ENCODE results near the gene STK4. TPM values are rescaled to one million over a fixed set of nuclear protein-coding genes. Genes with fewer than 3 reads are reported as not detected.

Gene STK4
- total RNA-seq, 2 experiments from 2014 or later, result 110 to 116 TPM

GRCh38 chr20:45049904-45050471 lies 83.7 kb downstream of the STK4 start:
- no peaks in the 10 kb centered on the region for H3K9me3 Mint-ChIP-seq
- peaks cover 17% of the 10 kb centered on the region for H3K36me3 Mint-ChIP-seq (ENCODE audit: low read depth)
- intact Hi-C loops (cut with micrococcal nuclease), result no loop called here
- no peaks in the 10 kb centered on the region for H3K27me3 Mint-ChIP-seq (ENCODE audit: low read depth)
- peak; percentile 58 for DNase-seq
- CTCF ChIA-PET, result interaction anchor here (0.6 to 7.1 kb wide), 10 partner anchors 11 to 243 kb away, joined by 3 to 45 read pairs (median 4); partner anchors contain the start of gene STK4
- peak overlapping the region; percentile 67 for H3K27ac Mint-ChIP-seq
- H3K4me3 Mint-ChIP-seq, result peak overlapping the region; percentile 0
- H3K4me1 Mint-ChIP-seq (ENCODE audit: low read depth), result peaks cover 71% of the 10 kb centered on the region

GRCh38 chr20:45051204-45052060 lies 85.1 kb downstream of the STK4 start:
- H3K9me3 Mint-ChIP-seq, result no peaks in the 10 kb centered on the region
- H3K27ac Mint-ChIP-seq, result peak overlapping the region; percentile 0
- intact Hi-C loops (cut with micrococcal nuclease), result loop anchor here (1.0 kb wide), 1 partner anchor 10 kb away; no protein-coding TSS in a partner anchor
- peaks cover 26% of the 10 kb centered on the region for H3K36me3 Mint-ChIP-seq (ENCODE audit: low read depth)
- no peak overlapping the region for H3K4me3 Mint-ChIP-seq
- CTCF ChIA-PET, result interaction anchor here (0.9 to 7.1 kb wide), 5 partner anchors 7 to 241 kb away, joined by 3 to 45 read pairs (median 10); no protein-coding TSS in a partner anchor
- no peak for DNase-seq
- no peaks in the 10 kb centered on the region for H3K27me3 Mint-ChIP-seq (ENCODE audit: low read depth)
- peaks cover 81% of the 10 kb centered on the region for H3K4me1 Mint-ChIP-seq (ENCODE audit: low read depth)

DNA sequence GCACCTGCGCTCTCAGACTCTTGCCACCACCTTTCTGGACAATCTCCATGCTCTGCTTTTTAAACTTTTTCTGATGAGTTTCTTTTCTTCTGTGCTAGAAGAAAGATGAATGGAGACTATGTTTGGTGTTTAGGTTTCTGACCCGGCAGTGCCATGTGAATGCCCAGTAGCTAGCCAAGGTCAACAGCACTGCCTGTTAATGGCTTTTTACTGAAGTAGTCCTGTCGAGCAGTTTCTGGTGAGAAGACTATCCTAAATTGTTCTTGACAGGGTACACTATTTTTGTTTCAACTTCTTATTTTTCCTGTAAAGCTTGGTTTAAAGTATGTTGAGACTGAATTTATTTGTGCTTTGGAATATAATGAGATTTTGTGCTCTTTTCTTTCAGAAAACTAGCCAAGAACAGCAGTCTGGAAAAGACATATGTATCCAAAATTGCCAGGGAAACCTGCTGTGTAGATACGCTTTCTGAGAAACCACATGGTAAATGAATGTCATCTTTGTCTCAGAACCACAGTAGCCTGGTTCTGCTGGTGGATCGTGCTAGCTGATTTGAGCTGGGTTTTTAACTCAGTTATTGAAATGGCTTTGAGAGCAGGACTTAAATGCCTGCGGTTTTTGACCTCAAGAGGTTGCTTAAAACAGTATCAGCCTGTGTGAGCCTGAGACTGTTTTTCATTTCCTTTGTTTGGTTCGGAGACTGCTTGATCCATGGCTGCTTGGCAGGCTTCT lies 86.6 kb downstream of the STK4 start:
- no peak overlapping the region for H3K4me3 Mint-ChIP-seq
- H3K27me3 Mint-ChIP-seq (ENCODE audit: low read depth), result no peaks in the 10 kb centered on the region
- H3K36me3 Mint-ChIP-seq (ENCODE audit: low read depth), result peaks cover 26% of the 10 kb centered on the region
- peak overlapping the region; percentile 80 for H3K27ac Mint-ChIP-seq
- intact Hi-C loops (cut with micrococcal nuclease), result no loop called here
- no peaks in the 10 kb centered on the region for H3K9me3 Mint-ChIP-seq
- CTCF ChIA-PET, result interaction anchor here (0.6 to 7.1 kb wide), 5 partner anchors 9 to 238 kb away, joined by 3 to 45 read pairs (median 4); no protein-coding TSS in a partner anchor
- peak; percentile 20 for DNase-seq
- peaks cover 80% of the 10 kb centered on the region for H3K4me1 Mint-ChIP-seq (ENCODE audit: low read depth)

GRCh38 chr20:45053430-45054351 lies 87.4 kb downstream of the STK4 start:
- intact Hi-C loops (cut with micrococcal nuclease), result no loop called here
- CTCF ChIA-PET, result interaction anchor here (0.6 to 7.1 kb wide), 8 partner anchors 9 to 237 kb away, joined by 3 to 45 read pairs (median 5); no protein-coding TSS in a partner anchor
- Mint-ChIP-seq H3K4me3 (no peak overlapping the region), H3K27me3 (ENCODE audit: low read depth) (no peaks in the 10 kb centered on the region), H3K9me3 (no peaks in the 10 kb centered on the region), H3K36me3 (ENCODE audit: low read depth) (peaks cover 26% of the 10 kb centered on the region), H3K27ac (peak overlapping the region; percentile 80), H3K4me1 (ENCODE audit: low read depth) (peaks cover 80% of the 10 kb centered on the region)
- DNase-seq, result no peak

GRCh38 chr20:45055056-45055455 lies 88.7 kb downstream of the STK4 start:
- CTCF ChIA-PET, result interaction anchor here (0.6 to 3.1 kb wide), 6 partner anchors 10 to 839 kb away, joined by 3 to 11 read pairs (median 4); no protein-coding TSS in a partner anchor
- Mint-ChIP-seq H3K4me3 (no peak overlapping the region), H3K36me3 (ENCODE audit: low read depth) (peaks cover 27% of the 10 kb centered on the region), H3K4me1 (ENCODE audit: low read depth) (peaks cover 77% of the 10 kb centered on the region), H3K27ac (peak overlapping the region; percentile 48), H3K9me3 (no peaks in the 10 kb centered on the region), H3K27me3 (ENCODE audit: low read depth) (no peaks in the 10 kb centered on the region)
- no peak for DNase-seq
- intact Hi-C loops (cut with micrococcal nuclease), result no loop called here

- intact Hi-C loops (cut with micrococcal nuclease), result no loop called here
- Mint-ChIP-seq H3K4me3 (no peak overlapping the region), H3K27ac (no peak overlapping the region), H3K4me1 (ENCODE audit: low read depth) (peaks cover 83% of the 10 kb centered on the region), H3K27me3 (ENCODE audit: low read depth) (no peaks in the 10 kb centered on the region), H3K9me3 (no peaks in the 10 kb centered on the region), H3K36me3 (ENCODE audit: low read depth) (peaks cover 24% of the 10 kb centered on the region)
- DNase-seq, result no peak
- CTCF ChIA-PET, result interaction anchor here (1.0 to 3.1 kb wide), 3 partner anchors 12 to 42 kb away, joined by 3 to 11 read pairs (median 3); no protein-coding TSS in a partner anchor
Measured at GRCh38 chr20:45056473-45057173, 90.3 kb downstream of the STK4 start.

DNA sequence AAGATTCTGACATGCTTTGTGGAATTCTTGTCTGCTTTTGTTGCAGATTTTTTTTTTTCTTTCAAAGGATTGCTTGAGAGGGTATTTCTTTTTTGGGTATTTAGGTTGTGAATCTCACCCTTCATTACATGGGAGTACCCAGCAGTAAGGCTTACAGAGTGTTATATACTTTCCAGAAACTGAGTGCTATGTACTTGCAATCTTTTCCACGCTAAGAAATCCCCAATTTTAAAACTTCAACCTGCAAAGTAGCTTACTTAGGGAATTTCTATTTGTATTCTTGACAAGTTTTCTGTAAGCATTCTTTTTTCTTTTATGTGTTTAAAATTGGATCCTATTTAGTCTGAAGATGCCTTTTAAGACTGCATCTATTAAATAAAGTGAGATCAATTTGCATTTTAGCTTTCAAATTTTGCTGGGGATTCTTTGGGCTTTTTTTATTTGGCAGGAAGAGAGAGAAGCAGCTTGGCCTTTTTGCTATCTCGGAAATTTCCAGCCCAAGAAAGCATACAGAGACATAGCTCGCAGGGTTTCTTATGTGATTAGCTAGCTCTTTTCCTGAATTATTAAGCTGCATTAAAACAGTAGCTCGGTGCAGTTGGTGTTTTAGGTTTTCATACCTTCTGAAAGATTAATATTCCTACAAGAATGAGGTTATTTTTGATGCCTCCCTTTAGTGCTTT lies 92.0 kb downstream of the STK4 start:
- no peak for DNase-seq
- intact Hi-C loops (cut with micrococcal nuclease), result no loop called here
- H3K9me3 Mint-ChIP-seq, result no peaks in the 10 kb centered on the region
- H3K27ac Mint-ChIP-seq, result peak overlapping the region; percentile 53
- no peaks in the 10 kb centered on the region for H3K27me3 Mint-ChIP-seq (ENCODE audit: low read depth)
- peaks cover 78% of the 10 kb centered on the region for H3K4me1 Mint-ChIP-seq (ENCODE audit: low read depth)
- CTCF ChIA-PET, result interaction anchor here (0.6 to 1.6 kb wide), 4 partner anchors 12 to 46 kb away, joined by 3 to 6 read pairs (median 5); no protein-coding TSS in a partner anchor
- peaks cover 32% of the 10 kb centered on the region for H3K36me3 Mint-ChIP-seq (ENCODE audit: low read depth)
- H3K4me3 Mint-ChIP-seq, result no peak overlapping the region

- H3K27ac Mint-ChIP-seq, result peak overlapping the region; percentile 64
- peaks cover 29% of the 10 kb centered on the region for H3K36me3 Mint-ChIP-seq (ENCODE audit: low read depth)
- no peaks in the 10 kb centered on the region for H3K27me3 Mint-ChIP-seq (ENCODE audit: low read depth)
- no peak overlapping the region for H3K4me3 Mint-ChIP-seq
- CTCF ChIA-PET, result interaction anchor here (1.6 to 1.7 kb wide), 2 partner anchors 15 to 16 kb away, joined by 6 to 13 read pairs; no protein-coding TSS in a partner anchor
- intact Hi-C loops (cut with micrococcal nuclease), result no loop called here
- H3K4me1 Mint-ChIP-seq (ENCODE audit: low read depth), result peaks cover 77% of the 10 kb centered on the region
- no peak for DNase-seq
- H3K9me3 Mint-ChIP-seq, result no peaks in the 10 kb centered on the region
Measured at GRCh38 chr20:45059022-45059728, 92.9 kb downstream of the STK4 start.

- no peak for DNase-seq
- Mint-ChIP-seq H3K9me3 (no peaks in the 10 kb centered on the region), H3K4me3 (no peak overlapping the region), H3K27me3 (ENCODE audit: low read depth) (no peaks in the 10 kb centered on the region), H3K36me3 (ENCODE audit: low read depth) (peaks cover 27% of the 10 kb centered on the region), H3K27ac (peak overlapping the region; percentile 64), H3K4me1 (ENCODE audit: low read depth) (peaks cover 80% of the 10 kb centered on the region)
- intact Hi-C loops (cut with micrococcal nuclease), result no loop called here
- CTCF ChIA-PET, result interaction anchor here (0.5 to 1.7 kb wide), 2 partner anchors 17 to 448 kb away, joined by 3 to 13 read pairs; no protein-coding TSS in a partner anchor
Measured at GRCh38 chr20:45060294-45060693, 94.0 kb downstream of the STK4 start.

GRCh38 chr20:45061244-45061643 lies 94.9 kb downstream of the STK4 start:
- H3K27me3 Mint-ChIP-seq (ENCODE audit: low read depth), result no peaks in the 10 kb centered on the region
- H3K27ac Mint-ChIP-seq, result peak overlapping the region; percentile 5
- H3K9me3 Mint-ChIP-seq, result no peaks in the 10 kb centered on the region
- peak; percentile 31 for DNase-seq
- CTCF ChIA-PET, result interaction anchor here (0.6 to 1.7 kb wide), 3 partner anchors 11 to 18 kb away, joined by 4 to 13 read pairs (median 4); no protein-coding TSS in a partner anchor
- H3K4me1 Mint-ChIP-seq (ENCODE audit: low read depth), result peaks cover 76% of the 10 kb centered on the region
- intact Hi-C loops (cut with micrococcal nuclease), result loop anchor here (1.0 kb wide), 1 partner anchor 10 kb away; no protein-coding TSS in a partner anchor
- no peak overlapping the region for H3K4me3 Mint-ChIP-seq
- H3K36me3 Mint-ChIP-seq (ENCODE audit: low read depth), result peaks cover 22% of the 10 kb centered on the region

All from activated naive CD4-positive, alpha-beta T cell treated with anti-CD3 and anti-CD28 coated beads for 36 hours (primary cell).